ENCODE data around the gene PDE9A. TPM values are rescaled to one million over a fixed set of nuclear protein-coding genes. Genes with fewer than 3 reads are reported as not detected.

PDE9A gene
- total RNA-seq, 4 donors from 2014 or later = 2.9 to 16.9 (median 7.0) TPM

DNA sequence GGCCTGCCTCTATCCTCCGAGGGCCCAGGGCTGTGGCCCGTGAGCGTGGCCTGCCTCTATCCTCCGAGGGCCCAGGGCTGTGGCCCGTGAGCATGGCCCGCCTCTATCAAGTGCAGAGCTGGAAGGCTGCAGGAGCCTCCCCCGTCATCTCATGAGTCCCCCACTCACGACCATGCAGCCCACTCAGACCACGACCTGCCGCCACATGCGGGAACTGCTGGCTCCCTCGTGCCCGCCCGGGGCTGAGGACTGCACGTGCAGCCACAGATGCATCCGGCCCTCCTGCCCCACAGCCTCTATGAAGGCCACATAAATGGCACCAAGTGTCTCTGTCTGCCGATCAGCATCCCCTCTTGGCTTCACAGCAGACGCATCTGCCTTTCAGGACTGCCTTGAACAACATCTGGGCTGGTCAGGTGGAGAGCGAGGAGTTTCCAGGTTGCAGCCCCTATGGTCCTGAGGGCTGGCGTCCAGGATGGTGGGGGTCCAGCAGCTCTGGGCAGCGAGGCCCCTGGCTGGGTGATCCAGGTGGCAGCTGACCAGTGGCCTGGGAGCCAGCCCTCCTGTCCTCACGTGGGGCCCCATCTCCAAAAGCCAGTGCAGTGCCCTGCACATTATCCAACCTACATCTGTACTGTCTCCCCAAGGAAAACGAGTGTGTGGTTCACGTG is 103.3 kb downstream of the PDE9A start:
- no peak for DNase-seq (ENCODE audit: low spot score)
- no peak for ATAC-seq (ENCODE audit: low FRiP score)
- no peak for TF ChIP-seq CTCF (IDR thresholded peaks at IDR 0.05)

GRCh38 chr21:42757422-42757821 is 104.0 kb downstream of the PDE9A start:
- ATAC-seq (ENCODE audit: low FRiP score) = no peak
- DNase-seq (ENCODE audit: low spot score) = no peak
- TF ChIP-seq CTCF (IDR thresholded peaks at IDR 0.05) = no peak

- no peak for DNase-seq (ENCODE audit: low spot score)
- TF ChIP-seq CTCF (IDR thresholded peaks at IDR 0.05) = no peak
- ATAC-seq (ENCODE audit: low FRiP score) = no peak
Observed at GRCh38 chr21:42757826-42758655, 104.6 kb downstream of the PDE9A start.

DNA sequence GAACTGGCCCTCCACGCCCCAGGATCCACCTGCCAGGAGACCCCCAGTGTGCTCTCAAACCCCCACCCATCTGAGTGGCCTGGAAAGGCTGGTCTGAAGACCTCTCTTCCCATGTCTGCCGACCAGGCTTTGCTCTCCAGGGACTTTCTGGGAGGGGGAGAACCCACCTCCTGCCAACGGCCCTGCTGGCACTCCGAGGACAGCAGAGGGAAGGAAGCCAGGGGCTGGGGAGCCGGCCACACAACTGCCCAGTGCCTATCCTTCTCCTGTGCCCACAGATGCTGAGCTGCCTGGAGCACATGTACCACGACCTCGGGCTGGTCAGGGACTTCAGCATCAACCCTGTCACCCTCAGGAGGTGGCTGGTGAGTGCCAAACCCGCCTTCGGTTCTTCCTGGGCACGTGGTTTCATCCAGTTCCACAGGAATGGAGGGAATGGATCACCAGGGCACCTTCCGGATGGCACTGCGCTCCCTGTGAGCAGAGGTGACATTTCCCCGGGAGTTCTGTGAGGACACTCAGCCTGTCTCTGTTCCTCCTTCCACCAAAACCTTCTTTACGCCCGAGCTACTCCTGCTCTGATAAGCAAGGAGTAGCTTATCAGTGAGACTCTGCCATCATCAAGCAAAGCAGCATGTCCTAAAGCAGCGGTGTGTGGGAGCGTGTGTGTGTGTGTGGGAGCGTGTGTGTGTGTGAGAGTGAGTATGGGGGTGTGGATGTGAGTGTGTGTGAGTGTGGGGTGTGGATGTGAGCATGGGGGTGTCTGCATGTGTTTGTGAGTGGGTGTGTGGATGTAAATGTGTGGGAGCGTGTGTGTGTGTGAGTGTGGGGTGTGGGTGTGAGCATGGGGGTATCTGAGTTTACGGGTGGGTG is 105.5 kb downstream of the PDE9A start:
- no peak for DNase-seq (ENCODE audit: low spot score)
- ATAC-seq (ENCODE audit: low FRiP score) = no peak
- TF ChIP-seq CTCF (IDR thresholded peaks at IDR 0.05) = no peak

DNA sequence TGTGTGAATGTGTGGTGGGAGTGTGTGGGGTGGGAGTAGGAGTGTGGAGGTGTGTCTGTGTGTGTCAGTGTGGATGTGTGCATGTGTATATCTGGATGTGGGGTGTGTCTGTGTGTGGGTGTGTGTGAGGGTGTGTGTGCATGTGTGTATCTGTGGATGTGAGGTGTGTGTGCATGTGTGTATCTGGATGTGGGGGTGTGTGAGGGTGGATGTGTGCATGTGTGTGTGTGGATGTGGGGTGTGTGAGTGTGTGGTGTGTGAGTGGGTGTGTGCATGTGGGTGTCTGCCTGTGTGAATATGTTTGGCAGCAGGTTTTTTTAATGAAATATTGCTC is 106.1 kb downstream of the PDE9A start:
- DNase-seq (ENCODE audit: low spot score) (no peak), ATAC-seq (ENCODE audit: low FRiP score) (no peak)
- no peak for TF ChIP-seq CTCF (IDR thresholded peaks at IDR 0.05)

DNA sequence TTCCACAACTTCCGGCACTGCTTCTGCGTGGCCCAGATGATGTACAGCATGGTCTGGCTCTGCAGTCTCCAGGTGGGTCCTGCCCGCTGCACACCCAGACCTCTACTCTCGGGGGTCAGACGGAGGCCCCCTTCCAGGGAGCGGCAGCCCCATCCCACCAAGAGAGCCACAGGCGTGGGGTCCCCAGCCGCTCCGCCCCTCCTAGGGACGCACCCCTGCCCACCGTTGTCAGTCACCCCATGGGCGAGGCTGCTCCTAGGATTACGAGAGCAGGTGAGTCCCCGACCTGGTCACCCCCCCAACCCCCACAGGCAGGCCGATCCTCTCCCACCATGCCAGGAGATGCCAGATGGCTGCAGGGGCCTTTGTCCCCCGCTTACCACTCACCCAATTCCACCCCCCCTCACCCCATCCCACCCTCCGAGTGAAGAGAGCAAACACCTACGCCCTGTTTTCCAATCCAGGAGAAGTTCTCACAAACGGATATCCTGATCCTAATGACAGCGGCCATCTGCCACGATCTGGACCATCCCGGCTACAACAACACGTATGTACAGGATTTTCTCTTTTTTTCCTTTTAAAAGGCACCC is 107.0 kb downstream of the PDE9A start:
- DNase-seq (ENCODE audit: low spot score) (no peak), ATAC-seq (ENCODE audit: low FRiP score) (no peak)

More for the DNA sequence above, 107.0 kb downstream of the PDE9A start:
- no peak for TF ChIP-seq CTCF (IDR thresholded peaks at IDR 0.05)
